Gastrocnemius medialis (tissue), 4 donors: ENCODE results near the gene KCTD10.

ENCODE experiments used
- CTCF ChIP-seq, 5 experiments: fragments of 450-650 bp in 3 of 5; fragments of 200-600 bp in 2 of 5; sonication (generic) in 2 of 5; IDR thresholded peaks in 4 of 5; conservative IDR thresholded peaks in 1 of 5; 1 replicate in 4 of 5; 2 replicates in 1 of 5; pipeline ENCODE4 v1.5.1; 2016 to 2019; ENCODE audit warnings: antibody characterized with exemption in 5 of 5, mild to moderate bottlenecking in 3 of 5, moderate library complexity in 3 of 5
- POLR2A ChIP-seq, 2 donors: fragments of 450-650 bp; IDR thresholded peaks; one replicate each; pipeline ENCODE4 v1.6.1; 2017; ENCODE audit warnings: antibody characterized with exemption in 2 of 2, mild to moderate bottlenecking in 2 of 2, moderate library complexity in 2 of 2

- no peak for TF ChIP-seq CTCF (IDR thresholded peaks at IDR 0.05 in 4 of 5, conservative IDR thresholded peaks at IDR 0.05 in 1 of 5)
- TF ChIP-seq POLR2A (IDR thresholded peaks at IDR 0.05), result no peak
Measured at GRCh38 chr12:109482491-109482890, 5.4 kb upstream of the KCTD10 start.
